Fibroblast of the aortic adventitia (primary cell): ENCODE measurements around the gene FIBP. TPM values are rescaled to one million over a fixed set of nuclear protein-coding genes. Genes with fewer than 3 reads are reported as not detected.
"Not testable (repeated sequence)": the region's sequence is repeated elsewhere in the genome, so short reads cannot be mapped to it uniquely, and the experiment has no call there.

Experiments
- DNase-seq: peaks from one replicate; pipeline ENCODE4 v3.0.0-alpha.2; 2010; ENCODE audit warnings: low read depth
- H3K4me3 ChIP-seq: 2 replicates; pipeline ENCODE4 v1.5.1; 2011; ENCODE audit warnings: low read depth, mild to moderate bottlenecking, control low read depth, low read length, moderate library complexity
- total RNA-seq: library from RNA; depleted of rRNA; stranded (reverse); fragments of >200 nt; gene quantifications from 2 replicates; pipeline ENCODE4 v1.2.3, GENCODE V29; 2012; ENCODE audit warnings: low replicate concordance
- TF ChIP-seq, protein P1 (sequence below): IDR thresholded peaks from 2 replicates; pipeline ENCODE4 v1.5.1; 2011; ENCODE audit warnings: mild to moderate bottlenecking, low read length, control low read depth, inconsistent platforms; ENCODE audit not compliant: insufficient read depth

FIBP gene
- total RNA-seq, 1 donor: 157 TPM

DNA sequence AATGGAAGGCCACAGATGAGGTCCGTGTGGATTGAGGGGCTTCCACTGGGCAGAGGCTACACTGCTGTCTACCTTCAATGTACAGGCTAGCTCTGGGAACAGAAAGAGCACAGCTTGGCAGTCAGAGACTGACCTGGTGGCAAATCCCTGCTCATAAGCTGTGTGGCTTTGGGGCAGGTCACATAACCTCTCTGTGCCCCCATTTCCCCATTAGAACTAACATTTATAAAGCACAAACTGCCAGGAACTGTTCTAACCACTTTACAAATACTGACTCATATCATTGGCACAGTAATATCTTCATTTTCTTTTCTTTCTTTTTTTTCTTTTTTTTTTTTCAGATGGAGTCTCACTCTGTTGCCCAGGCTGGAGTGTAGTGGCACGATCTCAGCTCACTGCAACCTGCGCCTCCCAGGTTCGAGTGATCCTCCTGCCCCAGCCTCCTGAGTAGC lies 8.8 kb upstream of the FIBP start:
- TF ChIP-seq, protein P1, sequence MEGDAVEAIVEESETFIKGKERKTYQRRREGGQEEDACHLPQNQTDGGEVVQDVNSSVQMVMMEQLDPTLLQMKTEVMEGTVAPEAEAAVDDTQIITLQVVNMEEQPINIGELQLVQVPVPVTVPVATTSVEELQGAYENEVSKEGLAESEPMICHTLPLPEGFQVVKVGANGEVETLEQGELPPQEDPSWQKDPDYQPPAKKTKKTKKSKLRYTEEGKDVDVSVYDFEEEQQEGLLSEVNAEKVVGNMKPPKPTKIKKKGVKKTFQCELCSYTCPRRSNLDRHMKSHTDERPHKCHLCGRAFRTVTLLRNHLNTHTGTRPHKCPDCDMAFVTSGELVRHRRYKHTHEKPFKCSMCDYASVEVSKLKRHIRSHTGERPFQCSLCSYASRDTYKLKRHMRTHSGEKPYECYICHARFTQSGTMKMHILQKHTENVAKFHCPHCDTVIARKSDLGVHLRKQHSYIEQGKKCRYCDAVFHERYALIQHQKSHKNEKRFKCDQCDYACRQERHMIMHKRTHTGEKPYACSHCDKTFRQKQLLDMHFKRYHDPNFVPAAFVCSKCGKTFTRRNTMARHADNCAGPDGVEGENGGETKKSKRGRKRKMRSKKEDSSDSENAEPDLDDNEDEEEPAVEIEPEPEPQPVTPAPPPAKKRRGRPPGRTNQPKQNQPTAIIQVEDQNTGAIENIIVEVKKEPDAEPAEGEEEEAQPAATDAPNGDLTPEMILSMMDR: no peak
- H3K4me3 ChIP-seq: peak overlapping the region; percentile 14
- peak; percentile 49 for DNase-seq

DNA sequence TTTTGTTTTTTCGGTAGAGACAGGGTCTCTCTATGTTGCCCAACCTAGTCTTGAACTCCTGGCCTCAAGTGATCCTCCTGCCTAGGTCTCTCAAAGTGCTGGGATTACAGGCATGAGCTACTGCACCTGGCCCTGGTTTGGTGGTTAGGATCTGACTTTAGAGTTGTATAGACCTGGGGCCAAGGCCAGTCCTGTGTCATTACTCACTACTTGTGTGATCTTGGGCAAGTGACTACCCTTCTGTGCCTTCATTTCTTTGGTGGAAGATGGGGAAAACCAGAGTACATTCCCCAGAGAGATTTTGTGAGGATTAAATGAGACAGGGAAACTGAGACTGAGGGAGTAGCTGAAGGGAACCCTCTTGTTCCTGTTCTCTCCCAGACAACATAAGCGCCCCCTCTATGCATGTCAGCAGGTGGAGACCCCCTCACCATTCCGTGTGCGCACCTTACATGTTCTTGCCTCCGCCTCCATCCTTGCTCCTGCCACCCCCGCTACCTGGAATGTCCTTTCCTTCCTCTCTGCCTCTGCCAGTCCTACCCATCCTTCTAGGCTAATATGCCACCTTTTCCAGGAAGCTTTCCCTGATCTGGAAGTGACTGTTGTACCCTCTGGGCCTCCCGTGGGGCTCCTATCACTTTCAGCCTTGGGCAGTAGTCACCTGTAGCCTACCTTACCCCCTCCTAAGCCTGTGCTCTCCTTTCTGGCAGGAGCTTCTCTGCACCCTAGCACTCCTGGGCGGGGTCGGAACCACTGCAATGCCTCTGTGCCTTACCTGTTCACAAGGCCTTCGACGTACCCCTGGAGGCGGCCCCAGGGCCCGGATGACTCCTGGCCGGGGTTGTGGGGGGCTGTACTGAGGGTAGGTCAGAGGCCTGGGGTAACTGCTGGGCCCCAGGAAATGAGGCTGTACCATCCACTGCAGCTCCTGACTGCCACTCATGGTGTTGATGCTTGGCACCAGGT lies 8.0 kb upstream of the FIBP start:
- TF ChIP-seq, protein P1: no peak
- peak overlapping the region; percentile 14 for H3K4me3 ChIP-seq
- DNase-seq: no peak

DNA sequence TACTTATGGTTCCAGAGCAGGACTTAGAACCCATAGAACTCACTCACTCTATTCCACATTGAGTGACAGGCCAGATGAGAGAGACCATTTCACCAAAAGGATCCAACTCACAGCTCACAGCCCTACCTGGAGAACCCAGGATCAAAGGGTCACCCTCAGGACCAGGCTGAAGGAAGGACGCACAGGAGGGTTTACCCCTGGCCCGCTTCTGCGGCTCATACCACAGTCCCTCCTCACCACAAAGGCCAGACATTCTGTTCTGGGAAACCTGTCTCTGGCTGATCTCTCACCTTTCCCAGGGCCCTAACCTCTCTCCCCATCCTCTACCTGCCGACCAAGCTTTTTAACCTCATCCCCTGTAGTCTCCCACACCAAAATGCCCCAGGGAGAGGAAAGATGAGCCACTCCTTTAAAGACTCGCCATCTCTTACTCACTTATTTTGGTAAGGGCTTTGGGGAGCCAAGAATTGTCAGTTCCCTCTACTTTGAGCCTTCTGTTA lies 7.3 kb upstream of the FIBP start:
- no peak for DNase-seq
- no peak overlapping the region for H3K4me3 ChIP-seq
- TF ChIP-seq, protein P1: no peak

DNA sequence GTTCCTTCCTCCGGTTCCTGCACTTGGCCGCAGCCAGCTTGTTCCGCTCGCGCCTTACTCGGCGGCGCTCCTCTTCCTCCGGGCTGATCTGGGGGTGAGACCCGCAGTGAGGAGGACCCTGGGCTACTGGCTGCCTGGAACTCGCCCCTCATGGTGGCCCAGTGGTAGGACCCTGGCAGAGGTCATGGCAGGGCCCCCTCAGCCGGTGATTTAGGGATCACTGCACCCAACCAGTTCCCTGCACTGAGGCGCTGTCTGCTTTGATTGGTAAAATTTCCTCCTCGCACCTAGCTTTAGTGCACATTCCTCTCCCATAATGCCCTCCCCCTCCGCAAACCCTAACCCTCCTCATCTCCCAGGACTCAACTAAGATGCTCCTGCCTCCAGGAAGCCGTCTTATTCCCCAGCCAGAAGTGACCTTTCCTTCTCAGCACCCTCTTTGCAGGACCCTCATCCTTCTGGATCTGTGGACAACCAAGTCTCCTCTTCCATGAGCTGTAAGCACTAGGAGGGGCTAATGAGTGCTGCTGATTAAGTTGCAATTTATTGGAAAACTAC lies 5.8 kb upstream of the FIBP start:
- TF ChIP-seq, protein P1: no peak
- no peak for DNase-seq
- no peak overlapping the region for H3K4me3 ChIP-seq

DNA sequence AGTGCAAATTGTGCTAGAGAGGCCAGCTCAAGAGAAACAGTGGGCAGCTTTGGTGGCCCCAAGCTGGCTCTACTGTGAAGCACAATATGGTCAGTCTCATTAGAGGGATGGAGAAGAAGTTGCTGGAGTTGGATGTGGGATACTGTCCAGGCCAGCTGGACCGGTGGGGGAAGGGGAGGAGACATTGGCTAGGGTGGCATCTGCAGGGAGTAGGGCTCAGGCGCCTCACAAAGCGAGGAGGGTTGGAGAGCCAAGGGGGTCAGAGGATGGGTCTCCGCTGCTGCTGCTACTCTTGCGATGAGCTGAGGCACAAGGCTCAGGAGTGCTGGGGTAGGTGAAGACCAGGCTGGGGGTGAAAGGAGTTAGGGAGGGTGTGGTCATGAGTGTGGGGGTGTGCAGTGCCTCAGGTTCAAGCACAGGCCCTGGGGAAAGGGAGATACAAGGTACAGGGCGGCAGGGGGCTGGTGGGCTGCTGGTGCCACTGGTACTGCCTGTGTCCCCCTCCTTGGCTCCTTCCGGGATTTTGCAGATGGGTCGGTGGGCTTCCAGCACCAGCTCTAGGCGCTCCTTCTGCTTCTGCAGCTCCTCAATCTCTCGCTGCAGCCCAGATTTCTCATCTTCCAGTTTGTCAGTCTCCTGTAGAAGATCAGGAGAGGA lies 4.5 kb upstream of the FIBP start:
- H3K4me3 ChIP-seq: peak overlapping the region; percentile 81
- no peak for DNase-seq
- TF ChIP-seq, protein P1: no peak

DNA sequence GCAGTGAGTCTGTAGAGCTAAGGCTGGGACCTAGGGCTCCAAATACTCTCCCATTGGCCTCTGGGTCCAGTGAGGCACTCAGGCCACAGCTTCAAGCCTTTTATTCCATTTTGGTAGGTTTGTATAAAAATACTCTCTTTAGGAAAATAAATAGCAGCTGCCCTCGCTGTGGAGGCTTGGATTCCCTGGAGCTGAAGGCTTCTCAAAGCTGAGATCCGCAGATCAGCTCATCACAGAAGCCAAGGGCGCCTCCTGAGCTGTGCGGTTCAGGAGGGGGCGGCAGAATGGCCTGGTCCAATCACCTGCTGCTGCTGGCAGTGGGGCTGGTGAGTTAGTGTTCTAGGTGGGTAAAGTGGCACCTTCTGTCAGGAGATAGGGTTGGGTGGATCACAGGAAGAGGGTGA lies 3.9 kb upstream of the FIBP start:
- DNase-seq: not testable (repeated sequence)

More for the DNA sequence above, 3.9 kb upstream of the FIBP start:
- peak overlapping the region; percentile 81 for H3K4me3 ChIP-seq
